Skin epidermis (tissue), 12 donors: ENCODE results near the gene IP6K3.
A peak's percentile ranks its signal among the peaks of the same experiment; 100 is the strongest.

Source experiments
- H3K27ac ChIP-seq, 21 experiments: fragments of 200-600 bp; sonication (generic) in 11 of 21; one replicate each; pipeline ENCODE4 v1.5.0; 2020; ENCODE audit warnings: mild to moderate bottlenecking in 3 of 21, inconsistent platforms in 2 of 21, moderate library complexity in 2 of 21
- H3K4me3 ChIP-seq, 7 experiments: fragments of 200-600 bp; sonication (generic) in 2 of 7; one replicate each; pipeline ENCODE4 v1.5.0; 2020; ENCODE audit warnings: inconsistent platforms in 2 of 7, mild to moderate bottlenecking in 2 of 7, moderate library complexity in 1 of 7

The IP6K3 gene

GRCh38 chr6:33761922-33762629, 15.4 kb upstream of the IP6K3 start:
- Histone ChIP-seq H3K4me3 (no peak overlapping the region), H3K27ac (no peak overlapping the region)

- Histone ChIP-seq H3K27ac (no peak overlapping the region), H3K4me3 (no peak overlapping the region)
Measured at GRCh38 chr6:33761581-33761921, 14.8 kb upstream of the IP6K3 start.

- H3K27ac ChIP-seq = no peak overlapping the region
Measured at GRCh38 chr6:33759887-33760629, 13.4 kb upstream of the IP6K3 start.

GRCh38 chr6:33758815-33759216, 12.1 kb upstream of the IP6K3 start:
- Histone ChIP-seq H3K4me3 (no peak overlapping the region), H3K27ac (no peak overlapping the region)

More at GRCh38 chr6:33759887-33760629, 13.4 kb upstream of the IP6K3 start:
- no peak overlapping the region for H3K4me3 ChIP-seq

- H3K27ac ChIP-seq = no peak overlapping the region
- no peak overlapping the region for H3K4me3 ChIP-seq
Measured at GRCh38 chr6:33757906-33758305, 11.2 kb upstream of the IP6K3 start.

- H3K27ac ChIP-seq = no peak overlapping the region
- no peak overlapping the region for H3K4me3 ChIP-seq
Measured at GRCh38 chr6:33757113-33757512, 10.4 kb upstream of the IP6K3 start.

- H3K4me3 ChIP-seq = no peak overlapping the region
- no peak overlapping the region for H3K27ac ChIP-seq
Measured at GRCh38 chr6:33756211-33756954, 9.7 kb upstream of the IP6K3 start.

GRCh38 chr6:33755070-33755869, 8.6 kb upstream of the IP6K3 start:
- no peak overlapping the region for H3K27ac ChIP-seq
- H3K4me3 ChIP-seq = no peak overlapping the region

GRCh38 chr6:33754222-33754621, 7.5 kb upstream of the IP6K3 start:
- no peak overlapping the region for H3K4me3 ChIP-seq
- H3K27ac ChIP-seq = no peak overlapping the region

GRCh38 chr6:33752646-33753015, 5.9 kb upstream of the IP6K3 start:
- Histone ChIP-seq H3K27ac (no peak overlapping the region), H3K4me3 (no peak overlapping the region)

GRCh38 chr6:33751771-33752645, 5.3 kb upstream of the IP6K3 start:
- no peak overlapping the region for H3K4me3 ChIP-seq
- H3K27ac ChIP-seq = no peak overlapping the region

GRCh38 chr6:33750244-33750991, 3.7 kb upstream of the IP6K3 start:
- Histone ChIP-seq H3K4me3 (no peak overlapping the region), H3K27ac (no peak overlapping the region)

- no peak overlapping the region for H3K27ac ChIP-seq
- no peak overlapping the region for H3K4me3 ChIP-seq
Measured at GRCh38 chr6:33749401-33749800, 2.7 kb upstream of the IP6K3 start.

- Histone ChIP-seq H3K4me3 (no peak overlapping the region), H3K27ac (no peak overlapping the region)
Measured at GRCh38 chr6:33748841-33749240, 2.1 kb upstream of the IP6K3 start.

- H3K4me3 ChIP-seq = no peak overlapping the region
- no peak overlapping the region for H3K27ac ChIP-seq
Measured at GRCh38 chr6:33747823-33748222, 1.1 kb upstream of the IP6K3 start.

- Histone ChIP-seq H3K27ac (no peak overlapping the region), H3K4me3 (no peak overlapping the region)
Measured at GRCh38 chr6:33746036-33746600, 587 bp downstream of the IP6K3 start.

- H3K27ac ChIP-seq = peak overlapping the region in 1 of 21 experiments; percentile 38
- H3K4me3 ChIP-seq = no peak overlapping the region
Measured at GRCh38 chr6:33745548-33745947, 1.2 kb downstream of the IP6K3 start.

- no peak overlapping the region for H3K4me3 ChIP-seq
- peak overlapping the region in 9 of 21 experiments; percentile 9 to 64 (median 55) for H3K27ac ChIP-seq
Measured at GRCh38 chr6:33744895-33745546, 1.7 kb downstream of the IP6K3 start.
